ENCODE results near the gene C1orf87.

C1orf87 gene

GRCh38 chr1:59947047-59947938 lies 126.3 kb downstream of the C1orf87 start:
- no peak for TF ChIP-seq POLR2A (IDR thresholded peaks at IDR 0.05; ENCODE audit: low read depth, low read length)
- TF ChIP-seq TAF1 (IDR thresholded peaks at IDR 0.05; ENCODE audit: low read depth, low read length) = no peak
- TF ChIP-seq POLR2AphosphoS5 (IDR thresholded peaks at IDR 0.05; ENCODE audit: low read depth, low read length) = no peak
- no peak for TF ChIP-seq SPI1 (IDR thresholded peaks at IDR 0.05; ENCODE audit: low read depth, low read length)
- TF ChIP-seq POU2F2 (IDR thresholded peaks at IDR 0.05; ENCODE audit: low read depth, low read length) = no peak
- TF ChIP-seq PAX5 (IDR thresholded peaks at IDR 0.05; ENCODE audit: insufficient read depth, low read length, severe bottlenecking) = no peak
- FAIRE-seq (peak; percentile 89), DNase-seq (ENCODE audit: insufficient read length, low spot score) (peak; percentile 24)

GRCh38 chr1:59945790-59946189 lies 127.8 kb downstream of the C1orf87 start:
- DNase-seq (ENCODE audit: insufficient read length, low spot score) (no peak), FAIRE-seq (no peak)
- TF ChIP-seq TAF1 (IDR thresholded peaks at IDR 0.05; ENCODE audit: low read depth, low read length) (no peak), POLR2A (IDR thresholded peaks at IDR 0.05; ENCODE audit: low read depth, low read length) (no peak), POU2F2 (IDR thresholded peaks at IDR 0.05; ENCODE audit: low read depth, low read length) (no peak), PAX5 (IDR thresholded peaks at IDR 0.05; ENCODE audit: insufficient read depth, low read length, severe bottlenecking) (no peak), SPI1 (IDR thresholded peaks at IDR 0.05; ENCODE audit: low read depth, low read length) (no peak), POLR2AphosphoS5 (IDR thresholded peaks at IDR 0.05; ENCODE audit: low read depth, low read length) (no peak)

Measured in GM12891 (cell line).